Stimulated activated CD4-positive, alpha-beta T cell treated with anti-CD3 and anti-CD28 coated beads, Interleukin-1b, Interleukin-23, amount 100 ng/mL, for 48 hours (primary cell): ENCODE data around the gene ATP8A2.

ENCODE experiments used
- DNase-seq: peaks from one replicate; pipeline ENCODE4 v3.0.0-alpha.2; 2020

Gene ATP8A2

DNA sequence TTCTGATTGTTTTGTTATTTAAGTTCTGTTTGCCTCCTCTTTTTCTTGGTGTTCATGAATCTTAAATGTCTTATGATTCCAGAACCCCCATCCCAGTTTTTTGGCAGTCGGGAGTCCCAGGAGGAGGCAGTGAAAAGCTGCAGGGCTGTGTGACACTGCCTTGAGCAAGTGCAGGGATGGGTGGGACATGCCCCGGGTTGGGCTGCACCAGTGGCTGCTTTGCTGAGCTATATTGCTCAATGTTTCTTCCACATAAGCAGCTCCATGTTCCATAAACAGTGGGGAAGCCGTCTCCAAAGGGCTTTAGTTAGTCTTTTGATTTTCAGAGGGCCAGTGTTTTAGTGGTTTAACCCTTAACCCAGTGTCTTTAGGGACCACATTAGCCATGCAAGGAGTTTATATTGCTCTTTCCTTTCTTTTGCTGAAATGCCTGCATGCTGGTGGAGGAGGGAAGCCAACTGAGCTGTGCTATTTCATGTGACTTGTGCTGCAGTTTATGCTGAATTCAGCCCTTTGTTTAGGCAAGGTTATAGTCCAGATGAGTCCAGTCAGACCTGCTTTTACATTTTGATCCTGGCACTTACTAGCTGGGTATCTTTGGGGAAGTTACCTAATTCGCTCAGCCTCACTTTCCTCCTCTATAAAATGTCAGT is 13.1 kb downstream of the ATP8A2 start:
- DNase-seq, result no peak

DNA sequence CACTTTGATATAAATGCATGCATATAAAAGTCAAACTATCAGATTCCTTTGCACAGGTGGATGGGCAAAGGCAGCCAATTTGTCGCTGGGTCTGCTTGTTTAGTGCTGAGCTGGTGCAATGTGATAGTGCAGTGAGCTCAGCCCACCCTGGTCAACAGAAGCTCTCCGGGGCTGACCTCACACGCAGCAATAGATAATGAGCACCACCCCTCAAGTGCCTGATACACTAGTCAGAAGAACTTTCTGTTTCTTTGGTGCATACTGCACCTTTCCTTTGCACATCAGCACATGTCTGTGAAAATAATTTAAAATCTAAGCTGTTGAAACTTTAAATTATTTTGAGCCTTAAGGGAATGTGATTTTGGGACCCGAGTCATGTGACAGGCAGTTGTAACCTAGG is 20.2 kb downstream of the ATP8A2 start:
- no peak for DNase-seq

DNA sequence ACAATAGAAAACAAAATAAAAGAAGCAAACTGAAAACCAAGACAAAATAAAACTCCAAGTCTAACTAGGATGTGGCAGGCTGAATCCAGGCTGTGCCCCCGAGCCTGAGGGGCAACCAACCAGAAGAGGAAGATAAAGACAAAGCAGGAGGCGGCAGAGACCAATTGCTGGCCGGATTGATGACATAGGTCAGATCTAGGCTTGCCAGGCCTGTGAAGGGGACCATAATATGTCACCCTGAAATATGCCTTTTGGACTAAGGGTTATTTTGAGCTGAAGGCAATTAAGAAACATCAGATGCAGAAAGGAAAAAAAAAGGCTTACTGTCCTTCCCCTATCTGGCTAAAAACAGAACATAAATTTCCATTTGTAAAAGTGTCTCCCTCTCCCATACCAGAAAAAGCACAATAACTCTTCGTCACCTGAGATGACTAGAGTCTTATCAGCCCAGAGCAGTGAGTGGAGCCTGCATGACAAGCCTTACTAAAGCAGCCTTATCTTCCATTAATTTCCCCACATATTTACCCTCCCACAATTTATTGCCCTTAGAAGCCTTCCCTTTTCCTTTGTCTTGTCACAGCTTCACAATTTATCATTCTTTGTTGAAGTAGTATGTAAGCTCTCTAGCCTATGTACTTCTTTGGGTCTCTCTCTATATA is 22.8 kb downstream of the ATP8A2 start:
- DNase-seq, result no peak

DNA sequence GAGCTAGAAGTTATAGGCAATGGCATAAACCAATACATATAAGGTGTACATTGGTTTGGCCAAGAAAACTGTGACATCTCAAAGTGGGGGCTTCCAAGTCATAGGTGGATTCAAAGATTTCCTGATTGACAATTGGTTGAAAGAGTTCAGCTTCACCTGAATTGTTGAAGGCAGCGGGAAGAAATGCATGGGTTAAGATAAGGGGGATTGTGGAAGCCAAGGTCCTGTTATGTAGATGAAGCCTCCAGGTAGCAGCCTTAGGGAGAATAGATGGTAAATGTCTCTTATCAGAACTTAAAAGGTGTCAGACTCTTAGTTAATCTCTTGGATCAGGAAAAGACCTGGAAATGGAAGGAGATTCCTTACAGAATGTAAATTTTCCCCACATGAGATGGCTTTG is 26.0 kb downstream of the ATP8A2 start:
- DNase-seq, result no peak

DNA sequence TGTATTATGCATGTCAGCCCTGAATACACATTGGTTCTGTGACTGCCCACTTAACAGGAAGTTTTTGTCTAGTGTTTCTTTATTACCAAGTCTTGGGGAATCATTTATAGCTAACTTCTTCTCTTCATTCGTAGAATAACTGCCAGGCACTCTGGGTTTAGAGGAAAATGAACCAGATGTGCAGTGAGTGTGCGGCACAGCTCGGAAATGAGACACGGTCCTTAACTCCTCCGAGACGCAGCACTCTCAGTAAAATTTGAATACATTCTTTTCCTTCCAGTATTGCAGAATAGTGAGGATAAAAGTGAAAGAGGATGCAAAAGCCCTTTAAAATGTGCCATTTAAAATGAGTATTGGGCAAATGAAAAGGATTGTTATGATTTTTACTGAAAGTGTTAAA is 29.2 kb downstream of the ATP8A2 start:
- no peak for DNase-seq

DNA sequence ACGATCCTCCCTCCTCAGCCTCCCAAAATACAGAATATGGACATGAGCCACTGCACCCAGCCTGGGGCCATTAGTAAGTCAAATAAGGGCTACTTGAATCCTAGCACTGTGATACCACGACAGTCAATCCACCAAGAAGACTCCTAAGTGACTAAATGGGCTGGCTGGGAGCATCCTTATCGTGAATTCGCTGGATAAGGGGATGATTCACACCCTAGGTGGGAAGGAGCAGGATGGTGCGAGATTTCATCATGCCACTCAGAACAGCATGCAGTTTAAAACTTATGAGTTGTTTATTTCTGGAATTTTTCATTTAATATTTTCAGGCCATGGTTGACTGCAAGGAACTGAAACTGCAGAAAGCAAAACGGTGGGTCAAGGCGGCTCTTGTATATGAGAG is 30.2 kb downstream of the ATP8A2 start:
- DNase-seq, result no peak

DNA sequence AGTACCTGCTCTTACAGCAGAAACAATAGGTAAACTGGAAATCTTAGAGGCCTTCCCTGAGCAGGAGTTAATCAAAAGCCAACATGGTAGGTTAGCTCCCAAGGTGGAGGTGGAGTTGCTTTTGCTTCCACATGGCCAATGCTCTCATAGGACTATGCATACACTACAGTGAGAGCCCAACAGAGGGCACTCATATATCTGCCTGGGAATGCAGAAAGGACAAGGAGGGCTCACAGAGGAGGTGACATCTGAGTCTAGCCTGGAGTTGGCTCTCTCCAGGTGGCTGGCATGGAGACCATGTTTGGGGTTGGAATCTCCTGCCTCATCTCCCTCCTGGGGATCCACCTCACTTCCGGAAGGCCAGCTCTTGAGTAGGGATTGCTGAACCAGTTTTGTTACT is 34.6 kb downstream of the ATP8A2 start:
- no peak for DNase-seq

DNA sequence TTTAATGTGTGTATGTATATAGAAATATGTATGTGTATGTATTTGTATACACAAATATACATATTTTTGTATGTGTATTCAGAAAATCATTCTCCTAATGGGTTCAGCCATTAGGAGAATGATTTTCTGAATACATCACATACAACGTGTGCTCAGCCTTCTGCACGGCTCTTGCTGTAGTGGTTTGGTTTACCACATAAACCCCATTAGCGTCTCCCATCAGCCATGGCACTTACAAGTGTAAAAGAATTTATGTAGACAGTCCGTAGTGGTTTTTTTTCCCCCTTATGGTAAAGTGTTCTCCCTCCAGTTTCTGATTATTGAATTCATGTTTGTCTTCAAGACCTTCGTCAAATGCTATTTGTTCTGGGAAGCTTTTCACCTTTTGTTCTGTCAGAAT is 38.2 kb downstream of the ATP8A2 start:
- no peak for DNase-seq

DNA sequence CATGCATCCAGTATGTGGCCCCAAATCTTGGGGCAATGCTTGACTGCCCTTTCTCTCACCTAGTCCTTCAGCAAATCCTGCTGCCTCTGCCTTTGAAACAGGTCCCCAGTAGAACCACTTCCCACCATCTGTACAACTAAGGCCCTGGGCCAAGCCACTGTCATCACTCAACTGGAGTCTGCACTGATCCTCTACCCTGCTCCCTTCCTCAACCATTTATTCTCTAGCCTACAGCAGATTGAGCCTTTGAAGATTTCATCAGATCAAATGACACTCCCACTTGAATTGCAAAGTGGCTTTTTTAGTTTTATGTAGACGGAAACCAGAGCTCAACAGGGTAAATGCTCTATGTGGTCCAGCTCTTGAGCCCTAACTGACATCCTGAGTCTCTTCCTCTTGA is 43.5 kb downstream of the ATP8A2 start:
- DNase-seq, result no peak

DNA sequence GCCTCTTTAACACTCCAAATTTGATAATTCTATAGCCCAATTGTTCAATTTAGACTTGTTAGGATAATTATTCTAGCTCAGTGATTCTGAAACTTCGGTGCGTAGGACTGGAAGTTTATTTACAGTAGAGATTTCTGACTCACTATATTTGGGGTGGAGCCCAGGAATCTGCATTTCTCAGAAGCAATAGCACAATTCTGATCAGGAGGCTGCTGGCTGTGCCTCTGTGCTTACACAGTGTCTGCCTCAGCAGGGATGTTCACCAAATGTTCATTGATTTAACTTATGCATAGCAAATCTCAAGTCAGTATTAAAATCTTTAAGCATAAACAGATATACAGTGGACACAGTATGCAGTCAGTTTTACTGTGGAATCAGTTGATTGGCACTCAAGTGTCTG is 45.8 kb downstream of the ATP8A2 start:
- DNase-seq, result no peak

DNA sequence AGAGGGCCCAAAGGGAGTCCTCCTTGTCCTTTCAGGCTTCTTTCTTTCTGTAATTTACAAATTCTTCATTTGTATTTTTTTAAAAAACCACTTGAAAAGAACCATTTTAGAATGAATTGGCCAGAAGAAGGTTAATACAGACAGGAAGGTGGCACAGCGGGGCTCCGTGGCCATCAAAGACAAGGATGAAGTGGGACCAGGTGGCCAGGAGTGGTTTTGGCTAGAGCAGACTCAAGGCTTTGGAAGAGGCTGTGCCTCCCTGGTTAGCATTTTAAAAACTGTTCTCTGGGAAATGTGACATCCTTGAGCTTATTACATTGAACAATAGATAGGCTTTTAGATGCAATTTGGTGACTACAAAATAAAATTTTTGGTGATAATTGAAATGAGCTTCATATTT is 48.4 kb downstream of the ATP8A2 start:
- DNase-seq, result no peak

DNA sequence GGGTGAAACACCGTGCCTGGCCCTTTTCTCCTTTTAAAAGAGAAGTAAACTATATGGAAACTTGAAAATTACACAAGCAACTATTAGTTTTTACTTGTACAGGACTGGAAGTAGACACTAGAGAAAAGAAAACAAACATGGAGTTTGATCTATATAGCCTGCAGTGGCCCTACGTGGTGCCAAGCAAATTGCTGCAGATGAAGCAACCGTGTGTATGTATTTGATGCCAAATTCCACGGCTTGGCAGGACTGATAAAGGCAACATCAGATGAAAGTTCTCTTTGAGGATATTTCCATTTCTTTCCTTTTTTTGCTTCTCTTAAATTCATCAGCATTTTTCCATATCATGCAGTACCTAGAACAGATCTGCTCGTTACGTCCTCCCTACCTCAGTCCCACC is 49.8 kb downstream of the ATP8A2 start:
- DNase-seq, result no peak

DNA sequence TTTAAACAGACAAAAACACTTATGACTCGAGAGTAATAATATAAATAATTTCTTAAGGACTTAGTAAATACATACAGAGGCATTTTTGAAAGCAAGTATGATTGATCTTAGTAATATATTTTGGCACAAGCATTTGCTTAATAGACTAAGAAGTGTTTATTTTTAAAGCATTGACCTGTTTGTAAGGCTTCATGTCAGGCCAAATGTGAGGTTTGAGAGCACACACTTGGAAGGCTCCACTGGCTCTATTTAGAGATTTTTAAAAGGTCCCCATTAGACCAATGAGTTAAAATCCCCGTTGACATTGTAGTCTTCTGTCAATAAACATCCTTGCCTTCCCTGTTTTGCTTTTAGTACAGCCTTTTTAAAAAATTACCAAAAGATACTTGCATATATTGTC is 50.4 kb downstream of the ATP8A2 start:
- DNase-seq, result no peak

DNA sequence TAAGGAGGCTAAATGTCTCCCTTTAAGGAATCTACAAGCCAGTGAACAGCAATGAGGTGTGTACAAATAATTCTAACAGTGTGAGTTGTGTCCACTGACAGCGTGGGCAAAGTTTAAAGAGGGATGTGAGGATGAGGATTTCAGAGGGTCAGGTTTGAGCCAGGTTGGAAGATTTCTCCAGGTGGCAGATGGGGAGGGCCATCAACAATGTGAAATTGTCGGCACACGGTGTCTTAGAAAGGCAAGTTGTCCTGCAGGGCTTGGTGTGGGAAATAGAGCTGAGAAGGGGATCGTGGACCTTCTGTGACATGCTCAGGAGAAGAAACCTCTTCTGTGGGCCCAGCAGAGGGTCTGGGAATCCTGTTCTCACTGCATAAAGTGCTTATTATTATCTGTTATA is 52.1 kb downstream of the ATP8A2 start:
- DNase-seq, result no peak

DNA sequence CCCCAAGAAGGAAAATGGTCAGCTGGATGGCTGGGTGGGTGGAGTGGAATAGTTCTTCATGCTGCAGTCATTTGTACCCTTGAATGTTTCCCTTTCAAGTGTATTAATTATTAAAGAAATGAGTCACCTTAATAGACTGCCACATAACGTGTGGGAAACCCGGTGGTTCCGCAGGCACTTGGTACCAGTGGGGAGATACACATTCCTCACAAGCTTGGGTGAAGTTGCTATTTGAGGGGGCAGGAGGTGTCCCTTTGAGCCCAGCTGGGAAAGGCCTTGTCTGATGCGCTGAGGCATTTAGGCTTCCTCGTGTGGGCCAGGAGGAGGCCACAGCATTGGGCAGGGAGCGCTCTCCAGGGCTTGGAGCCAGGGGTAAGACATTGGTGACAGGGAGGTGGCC is 57.7 kb downstream of the ATP8A2 start:
- DNase-seq, result no peak

DNA sequence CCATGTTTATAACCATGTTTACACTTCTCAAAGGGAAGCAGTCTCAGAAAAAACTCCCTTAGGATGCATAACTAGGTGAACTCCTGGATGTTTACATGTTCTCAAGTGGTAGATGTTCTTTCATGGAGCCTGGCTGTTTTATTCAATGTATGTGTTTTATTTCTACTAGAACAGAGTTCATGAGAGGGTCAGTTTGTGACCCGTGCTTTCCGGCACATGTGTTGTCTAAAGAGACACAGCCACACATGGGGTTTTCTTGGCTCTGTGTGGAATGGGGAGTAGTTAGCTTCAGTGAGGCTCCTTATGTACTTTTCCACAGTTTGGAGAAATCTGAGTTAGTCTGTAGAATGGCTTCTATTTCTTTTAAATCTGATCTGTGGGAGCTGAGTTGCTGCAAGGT is 60.9 kb downstream of the ATP8A2 start:
- DNase-seq, result no peak

DNA sequence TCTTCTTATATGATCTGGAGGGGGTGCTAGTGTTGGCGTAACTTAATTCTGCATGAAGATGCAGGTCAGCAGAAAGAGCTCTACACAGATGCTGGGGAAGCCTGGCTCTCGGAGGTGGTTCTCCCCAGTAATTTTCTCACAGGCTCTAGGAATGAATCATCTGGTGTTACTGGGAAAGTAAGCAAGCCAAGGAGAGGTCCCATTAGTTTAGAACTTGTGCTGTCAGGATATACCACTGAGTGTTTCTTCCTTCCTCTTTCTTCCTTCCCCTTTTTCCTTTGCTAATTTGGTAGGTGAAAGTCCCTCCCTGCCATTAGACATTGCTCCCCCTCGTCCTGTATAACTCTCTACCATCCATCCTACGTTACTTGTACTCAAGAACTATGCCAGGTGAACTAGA is 68.3 kb downstream of the ATP8A2 start:
- no peak for DNase-seq

DNA sequence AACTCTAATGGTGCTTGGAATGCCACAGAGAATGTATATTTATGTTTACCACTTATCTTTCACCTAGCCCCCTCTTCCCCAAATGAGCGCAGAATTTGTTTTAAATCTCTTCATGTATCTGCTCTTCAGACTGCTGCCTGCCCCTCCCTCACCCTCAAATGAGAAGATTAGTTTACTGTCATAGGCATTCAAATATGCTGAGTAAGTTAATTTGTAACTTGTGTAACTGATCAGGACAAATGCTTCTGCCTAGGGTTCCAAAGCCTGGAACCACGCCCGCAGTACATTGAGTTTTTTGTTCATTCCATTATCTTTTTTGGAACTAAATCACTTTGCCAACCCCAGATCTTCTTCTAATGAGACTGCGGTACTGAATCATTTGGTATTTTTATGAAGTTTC is 74.5 kb downstream of the ATP8A2 start:
- no peak for DNase-seq

DNA sequence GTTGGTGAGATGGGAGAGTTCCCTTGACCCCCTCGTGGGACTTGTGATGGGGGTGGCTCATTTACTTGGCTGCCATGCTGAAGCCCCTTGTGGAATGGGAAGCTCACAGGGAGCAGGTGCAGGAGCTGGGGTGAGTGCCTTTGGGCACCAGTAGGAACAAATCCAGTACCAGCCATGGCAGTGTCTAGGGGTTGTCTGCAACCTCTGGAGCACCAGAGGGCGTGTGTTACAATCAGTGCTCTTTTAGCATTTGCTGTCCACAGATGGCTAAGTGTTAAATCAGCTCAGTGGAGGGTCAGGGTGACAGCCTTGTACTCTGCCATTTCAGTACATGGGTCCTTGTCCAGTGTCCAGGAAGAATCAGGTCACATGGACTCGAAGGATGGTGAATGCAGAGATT is 75.6 kb downstream of the ATP8A2 start:
- no peak for DNase-seq

DNA sequence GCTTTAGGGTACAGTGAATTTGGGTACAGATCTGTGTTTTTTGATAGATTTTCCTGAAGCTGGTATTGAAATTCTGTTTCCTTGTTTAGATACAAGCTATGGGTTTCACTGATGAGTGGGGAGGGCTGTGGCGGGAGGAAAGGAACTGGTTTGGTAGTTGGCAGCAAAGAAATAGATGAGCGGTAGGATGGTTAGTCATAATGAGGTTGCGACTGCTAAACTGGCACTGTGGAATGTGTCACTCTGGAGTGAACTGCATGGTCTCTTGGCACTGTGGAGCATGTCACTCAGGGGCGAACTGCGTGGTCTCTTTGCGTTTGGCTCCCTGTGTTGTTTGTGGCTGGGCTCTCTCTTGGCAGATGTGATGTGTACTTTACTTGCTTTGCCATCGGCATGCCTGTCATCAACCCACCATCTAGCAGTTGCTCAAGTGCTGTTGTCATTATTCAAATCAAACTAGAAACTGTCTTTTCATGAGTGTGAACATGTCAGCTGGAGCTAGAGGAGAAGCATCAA is 82.1 kb downstream of the ATP8A2 start:
- no peak for DNase-seq

DNA sequence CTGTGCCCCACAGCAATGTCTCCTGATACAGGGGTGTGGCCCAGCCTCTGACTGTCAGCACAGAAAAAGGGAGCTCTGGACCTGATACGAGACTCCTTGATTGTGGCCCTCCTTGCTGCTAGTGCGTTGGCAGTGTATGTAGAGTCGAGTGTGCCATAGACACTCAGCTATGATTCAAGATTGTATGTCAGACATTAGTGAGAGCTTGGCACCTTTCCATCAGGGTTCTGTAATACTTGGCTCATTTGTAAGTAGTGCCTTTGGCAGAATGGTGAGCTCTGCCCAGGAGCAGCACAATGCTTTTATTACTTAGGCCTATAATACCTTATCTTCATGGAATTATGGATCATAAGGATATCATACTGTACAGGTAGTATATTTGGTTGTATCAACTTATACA is 83.4 kb downstream of the ATP8A2 start:
- DNase-seq, result no peak

DNA sequence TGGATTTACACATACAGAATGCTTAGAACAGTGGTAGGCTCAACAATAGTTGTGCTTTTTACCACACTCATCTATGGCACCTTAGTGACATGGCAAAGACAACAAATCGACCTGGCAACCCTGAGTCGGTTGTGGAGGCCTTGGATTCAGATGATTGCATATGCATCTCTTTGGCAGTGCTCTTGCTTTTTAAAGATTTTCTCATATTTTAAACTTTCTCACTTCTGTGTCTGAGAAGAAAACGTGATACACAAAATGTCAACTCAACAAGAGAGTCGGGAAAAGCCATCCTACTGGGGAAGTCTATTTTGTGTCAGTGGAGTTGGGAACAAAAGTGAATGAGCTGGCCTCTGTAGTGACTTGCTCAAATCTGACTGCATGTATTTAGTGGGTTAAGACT is 85.8 kb downstream of the ATP8A2 start:
- DNase-seq, result no peak

DNA sequence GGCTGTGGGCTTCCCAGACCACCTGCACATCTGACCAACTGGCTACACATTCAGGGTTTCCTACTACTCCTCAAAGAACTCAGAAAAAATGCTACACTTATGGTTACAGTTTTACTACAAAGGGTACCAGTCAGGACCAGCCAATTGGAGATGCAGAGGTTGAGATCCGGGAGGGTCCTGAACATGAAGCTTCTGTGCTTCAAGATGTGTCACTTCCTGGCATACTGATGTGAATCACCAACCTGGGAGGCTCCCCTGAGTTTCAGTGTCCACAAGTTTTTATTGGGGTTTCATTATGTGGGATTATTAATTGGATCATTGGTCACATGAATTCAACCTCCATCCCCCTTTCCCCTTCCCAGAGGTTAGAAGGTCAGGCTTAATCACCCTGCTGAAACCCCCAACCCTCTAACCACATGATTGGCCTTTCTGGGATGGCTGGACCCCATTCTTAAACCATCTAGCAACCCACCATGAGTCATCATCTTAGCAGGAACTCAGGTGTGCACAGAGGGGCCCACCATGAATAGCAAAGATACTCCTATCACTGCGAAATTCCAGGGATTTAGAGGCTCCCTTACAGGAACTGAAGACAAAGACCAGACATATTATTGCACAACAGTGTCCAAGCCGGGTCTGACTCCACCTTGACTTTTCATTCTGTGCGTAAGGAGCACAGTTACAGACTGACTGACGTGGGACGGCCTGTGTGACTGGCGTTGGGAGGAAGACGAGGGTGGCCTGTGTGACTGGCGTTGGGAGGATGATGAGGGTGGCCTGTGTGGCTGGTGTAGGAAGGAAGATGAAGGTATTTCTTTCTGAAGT is 90.7 kb downstream of the ATP8A2 start:
- DNase-seq, result no peak

DNA sequence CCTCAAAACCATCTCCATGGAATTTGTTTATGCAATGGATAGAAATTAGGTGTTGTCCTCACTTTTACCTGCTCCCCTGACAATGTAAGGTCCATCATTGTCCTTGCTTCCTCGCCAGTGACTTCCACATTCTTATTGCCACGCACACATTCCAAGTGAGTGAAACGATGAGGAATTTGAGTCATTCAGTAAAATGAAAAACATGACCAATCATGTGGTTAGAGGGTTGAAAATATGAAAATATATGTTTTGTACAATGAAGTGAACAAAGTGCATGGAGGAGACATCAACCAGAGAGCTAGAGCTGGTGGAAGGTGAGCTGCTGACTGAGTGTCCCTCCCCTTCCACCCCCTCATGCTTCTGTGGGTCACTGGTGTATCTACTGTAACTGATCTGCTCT is 91.7 kb downstream of the ATP8A2 start:
- DNase-seq, result no peak
